GM12892 (cell line): ENCODE data around the gene ARIH1.

ENCODE experiments used
- POLR2A ChIP-seq: IDR thresholded peaks from 2 replicates; pipeline ENCODE4 v1.6.1; 2011; ENCODE audit warnings: low read depth, low read length, control low read depth
- POLR2AphosphoS5 ChIP-seq: IDR thresholded peaks from 2 replicates; pipeline ENCODE4 v1.6.1; 2011; ENCODE audit warnings: low read depth, low read length, control low read depth
- TAF1 ChIP-seq: IDR thresholded peaks from 2 replicates; pipeline ENCODE4 v1.6.1; 2011; ENCODE audit warnings: low read depth, mild to moderate bottlenecking, control low read depth, low read length, borderline replicate concordance

DNA sequence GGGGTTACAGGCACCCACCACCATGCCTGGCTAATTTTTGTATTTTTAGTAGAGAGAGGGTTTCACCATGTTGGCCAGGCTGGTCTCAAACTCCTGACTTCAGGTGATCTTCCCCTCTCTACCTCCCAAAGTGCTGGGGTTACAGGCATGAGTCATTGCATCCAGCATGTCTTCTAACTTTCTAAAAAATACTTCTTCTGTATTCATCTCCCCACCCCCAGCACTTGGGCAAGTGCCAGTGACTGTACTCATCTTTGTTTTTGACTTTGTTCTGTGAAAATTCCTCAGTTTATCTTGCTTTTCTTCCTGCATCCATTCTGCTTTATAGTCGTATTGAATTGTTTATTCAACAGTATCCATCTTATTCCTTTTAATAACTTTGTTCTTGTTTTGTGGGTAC, 47.6 kb downstream of the ARIH1 start:
- no peak for TF ChIP-seq POLR2AphosphoS5
- TF ChIP-seq POLR2A = no peak
- no peak for TF ChIP-seq TAF1
